B cell (primary cell): ENCODE measurements around the gene LYG1. TPM values are rescaled to one million over a fixed set of nuclear protein-coding genes. Genes with fewer than 3 reads are reported as not detected.
A peak's percentile ranks its signal among the peaks of the same experiment; 100 is the strongest.

ENCODE experiments used
- ATAC-seq: fragments of 200-7000 bp; cut with Tn5 transposase; one replicate; pipeline ENCODE4 v1.10.0; 2021; ENCODE audit warnings: low read depth, mild to moderate bottlenecking, moderate number of reproducible peaks, moderate library complexity
- CTCF ChIA-PET: fragments of 350-600 bp; sonication (Branson Sonifier 250); formaldehyde crosslinking; loops from one replicate; lab custom pipeline; 2021; ENCODE audit warnings: antibody characterized with exemption, inconsistent platforms; lab: Charles Lee
- POLR2A ChIA-PET: fragments of 350-600 bp; sonication (Branson Sonifier 250); formaldehyde crosslinking; loops from one replicate; lab custom pipeline; 2021; ENCODE audit warnings: antibody characterized with exemption; lab: Charles Lee
- DNase-seq: peaks from one replicate; pipeline ENCODE4 v3.0.0; 2013
- H2AFZ ChIP-seq: 2 replicates; pipeline ENCODE4 v1.6.1; 2012; ENCODE audit warnings: mild to moderate bottlenecking, low read depth, low read length; ENCODE audit not compliant: insufficient read depth, poor library complexity, severe bottlenecking
- H3K27ac ChIP-seq, 2 donors: 1 replicate in 1 of 2; 2 replicates in 1 of 2; pipeline ENCODE4 v1.5.1; 2012 to 2013; ENCODE audit warnings: low read length in 2 of 2, mild to moderate bottlenecking in 2 of 2, moderate library complexity in 1 of 2
- H3K27me3 ChIP-seq, 4 experiments: fragments of 200-600 bp in 1 of 4; sonication (generic) in 1 of 4; replicated peaks in 1 of 4; 1 replicate in 2 of 4; 2 replicates in 2 of 4; pipeline versions ENCODE4 v1.6.1 to v1.7.0; 2013 to 2016; ENCODE audit warnings: low read length in 3 of 4, mild to moderate bottlenecking in 2 of 4, mixed read lengths in 1 of 4, moderate library complexity in 1 of 4; ENCODE audit not compliant: insufficient read depth in 4 of 4, control insufficient read depth in 3 of 4; ENCODE audit errors: control extremely low read depth in 1 of 4
- H3K36me3 ChIP-seq, 2 experiments: replicated peaks in 1 of 2; 1 replicate in 1 of 2; 2 replicates in 1 of 2; pipeline versions ENCODE4 v1.6.1 to v1.7.1; 2013; ENCODE audit warnings: low read length in 1 of 2; ENCODE audit not compliant: insufficient read depth in 2 of 2, control insufficient read depth in 1 of 2; ENCODE audit errors: control extremely low read depth in 1 of 2, extremely low read depth in 1 of 2
- H3K4me1 ChIP-seq, 2 donors: fragments of 200-600 bp in 1 of 2; sonication (generic) in 1 of 2; 1 replicate in 1 of 2; 2 replicates in 1 of 2; pipeline versions ENCODE4 v1.5.1 to v1.6.1; 2013 to 2017; ENCODE audit warnings: low read length in 2 of 2; ENCODE audit not compliant: control insufficient read depth in 2 of 2, insufficient read depth in 2 of 2
- H3K4me2 ChIP-seq: replicated peaks from 2 replicates; pipeline ENCODE3; 2012; ENCODE audit warnings: mild to moderate bottlenecking, low read depth, low read length; ENCODE audit not compliant: poor library complexity, severe bottlenecking
- H3K4me3 ChIP-seq, 5 experiments: fragments of 200-600 bp in 1 of 5; sonication (generic) in 1 of 5; 1 replicate in 3 of 5; 2 replicates in 2 of 5; pipeline versions ENCODE4 v1.5.1 to v1.7.0; 2011 to 2016; ENCODE audit warnings: low read length in 4 of 5, mild to moderate bottlenecking in 4 of 5, low read depth in 2 of 5, control low read depth in 1 of 5, moderate library complexity in 1 of 5; ENCODE audit not compliant: insufficient read depth in 1 of 5; ENCODE audit errors: control extremely low read depth in 1 of 5, extremely low read depth in 1 of 5
- H3K79me2 ChIP-seq: fragments of 200-600 bp; sonication (generic); one replicate; pipeline ENCODE4 v1.6.0; 2016; ENCODE audit warnings: low read length; ENCODE audit not compliant: control insufficient read depth, insufficient read depth
- H3K9ac ChIP-seq: fragments of 200-600 bp; sonication (generic); 2 replicates; pipeline ENCODE4 v1.6.1; 2017; ENCODE audit warnings: mild to moderate bottlenecking, low read length, moderate library complexity
- H3K9me3 ChIP-seq, 3 donors: one replicate each; pipeline versions ENCODE4 v1.6.1 to v1.7.1; 2013; ENCODE audit warnings: low read length in 2 of 3; ENCODE audit not compliant: control insufficient read depth in 2 of 3, insufficient read depth in 1 of 3; ENCODE audit errors: control extremely low read depth in 1 of 3
- H4K20me1 ChIP-seq: 2 replicates; pipeline ENCODE4 v1.6.0; 2012; ENCODE audit warnings: mild to moderate bottlenecking, low read length; ENCODE audit not compliant: insufficient read depth, control insufficient read depth, poor library complexity, severe bottlenecking
- H3K27ac Mint-ChIP-seq: one replicate; pipeline ENCODE4 v1.8.0; 2021; ENCODE audit warnings: mixed read lengths
- H3K27me3 Mint-ChIP-seq: one replicate; pipeline ENCODE4 v1.8.0; 2021; ENCODE audit warnings: mixed read lengths
- H3K4me1 Mint-ChIP-seq: one replicate; pipeline ENCODE4 v1.8.0; 2021; ENCODE audit warnings: mixed read lengths
- H3K4me3 Mint-ChIP-seq: one replicate; pipeline ENCODE4 v1.8.0; 2021; ENCODE audit warnings: mixed read lengths
- H3K9me3 Mint-ChIP-seq: one replicate; pipeline ENCODE4 v1.8.0; 2022; ENCODE audit warnings: mixed read lengths; ENCODE audit not compliant: insufficient read depth
- EZH2 ChIP-seq: IDR thresholded peaks from 2 replicates; pipeline ENCODE4 v1.6.1; 2012; ENCODE audit warnings: borderline replicate concordance, low read depth, mild to moderate bottlenecking, moderate library complexity, low read length; ENCODE audit not compliant: insufficient read depth, poor library complexity, severe bottlenecking
- WGBS: methylation state at CpG from one replicate; pipeline ENCODE4 v1.1.5; 2013; ENCODE audit warnings: missing lambda C conversion rate; ENCODE audit not compliant: insufficient coverage; 5-methylcytosine and 5-hydroxymethylcytosine counted together
- intact Hi-C: fragments of 100-400 bp; cut with micrococcal nuclease; formaldehyde crosslinking; loops from one replicate; pipeline ENCODE4 v1.10.0; 2022
- polyA plus RNA-seq: library from polyadenylated mRNA; depleted of rRNA; stranded (reverse); fragments of >200 nt; gene quantifications from 2 replicates; pipeline ENCODE4 v1.2.3, GENCODE V29; 2012
- total RNA-seq, 2 donors: library from RNA; stranded (reverse); fragments of 120-200 nt in 1 of 2; gene quantifications; 1 replicate in 1 of 2; 2 replicates in 1 of 2; pipeline versions ENCODE4 v1.2.3 to v1.2.4, GENCODE V29; 2013 to 2022
- TF ChIP-seq, protein P1 (sequence below): fragments of 200-600 bp; IDR thresholded peaks from one replicate; pipeline ENCODE4 v1.8.0; 2022; ENCODE audit warnings: antibody characterized with exemption, mild to moderate bottlenecking

LYG1 gene
- total and polyA plus RNA-seq, 2 donors (not counting 1 experiment from before 2014, with no cell fraction given), result 3.0 to 4.5 TPM

GRCh38 chr2:99335911-99336803, 35.2 kb upstream of the LYG1 start, which contains the start of gene TXNDC9:
Gene TXNDC9 (minus strand): TSS chr2:99336333. CDS start chr2:99333210, 3,123 bp downstream.
- peak; percentile 73 for ATAC-seq
- Mint-ChIP-seq H3K27me3 (no peaks in the 10 kb centered on the region), H3K4me1 (peaks cover 28% of the 10 kb centered on the region), H3K4me3 (no peak within 1 kb of the TSS), H3K9me3 (no peaks in the 10 kb centered on the region), H3K27ac (no peak within 1 kb of the TSS)
- TF ChIP-seq, protein P1, sequence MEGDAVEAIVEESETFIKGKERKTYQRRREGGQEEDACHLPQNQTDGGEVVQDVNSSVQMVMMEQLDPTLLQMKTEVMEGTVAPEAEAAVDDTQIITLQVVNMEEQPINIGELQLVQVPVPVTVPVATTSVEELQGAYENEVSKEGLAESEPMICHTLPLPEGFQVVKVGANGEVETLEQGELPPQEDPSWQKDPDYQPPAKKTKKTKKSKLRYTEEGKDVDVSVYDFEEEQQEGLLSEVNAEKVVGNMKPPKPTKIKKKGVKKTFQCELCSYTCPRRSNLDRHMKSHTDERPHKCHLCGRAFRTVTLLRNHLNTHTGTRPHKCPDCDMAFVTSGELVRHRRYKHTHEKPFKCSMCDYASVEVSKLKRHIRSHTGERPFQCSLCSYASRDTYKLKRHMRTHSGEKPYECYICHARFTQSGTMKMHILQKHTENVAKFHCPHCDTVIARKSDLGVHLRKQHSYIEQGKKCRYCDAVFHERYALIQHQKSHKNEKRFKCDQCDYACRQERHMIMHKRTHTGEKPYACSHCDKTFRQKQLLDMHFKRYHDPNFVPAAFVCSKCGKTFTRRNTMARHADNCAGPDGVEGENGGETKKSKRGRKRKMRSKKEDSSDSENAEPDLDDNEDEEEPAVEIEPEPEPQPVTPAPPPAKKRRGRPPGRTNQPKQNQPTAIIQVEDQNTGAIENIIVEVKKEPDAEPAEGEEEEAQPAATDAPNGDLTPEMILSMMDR, result no peak
- TF ChIP-seq EZH2, result no peak
- Histone ChIP-seq H3K9me3 (no peaks in the 10 kb centered on the region), H3K36me3 (peaks cover 6 to 19% of the 10 kb centered on the region in 2 experiments), H3K4me2 (peak within 1 kb of the TSS; percentile 81), H2AFZ (peak within 1 kb of the TSS; percentile 90), H4K20me1 (peaks cover 18% of the 10 kb centered on the region), H3K79me2 (peaks cover 72% of the 10 kb centered on the region), H3K9ac (peak within 1 kb of the TSS; percentile 86), H3K4me3 (peak within 1 kb of the TSS; percentile 78 to 95 (median 87)), H3K27ac (peak within 1 kb of the TSS; percentile 90 to 93), H3K27me3 (no peaks in the 10 kb centered on the region), H3K4me1 (peaks cover 14 to 31% of the 10 kb centered on the region in 2 donors)
- peak; percentile 99 for DNase-seq
- ChIA-PET POLR2A (interaction anchor here (0.6 to 2.0 kb wide), 7 partner anchors 30 to 1690 kb away, joined by 3 to 7 read pairs (median 5); partner anchors contain the start of genes C2orf15, COX5B, LIPT1 and REV1), CTCF (interaction anchor here (1.0 to 2.2 kb wide), 7 partner anchors 152 to 926 kb away, joined by 3 to 14 read pairs (median 6); partner anchors contain the start of genes LIPT1, MITD1, REV1 and TSGA10)
- intact Hi-C loops, result loop anchor here (1.0 to 5.0 kb wide), 7 partner anchors 155 to 925 kb away; partner anchors contain the start of genes C2orf15, COA5, MGAT4A and MITD1
- WGBS, result under 1% methylated on average over 54 of the region's 60 CpGs
